Breast epithelium (tissue), 3 donors: ENCODE data around the gene ABLIM2.

Experiments used
- POLR2A ChIP-seq: fragments of 450-650 bp; IDR thresholded peaks from one replicate; pipeline ENCODE4 v1.6.1; 2016; ENCODE audit warnings: antibody characterized with exemption, mild to moderate bottlenecking, moderate library complexity
- TF ChIP-seq, protein P1 (sequence below), 3 donors: fragments of 450-650 bp; IDR thresholded peaks; one replicate each; pipeline ENCODE4 v1.5.1; 2016 to 2017; ENCODE audit warnings: antibody characterized with exemption in 3 of 3, mild to moderate bottlenecking in 3 of 3, moderate library complexity in 3 of 3

DNA sequence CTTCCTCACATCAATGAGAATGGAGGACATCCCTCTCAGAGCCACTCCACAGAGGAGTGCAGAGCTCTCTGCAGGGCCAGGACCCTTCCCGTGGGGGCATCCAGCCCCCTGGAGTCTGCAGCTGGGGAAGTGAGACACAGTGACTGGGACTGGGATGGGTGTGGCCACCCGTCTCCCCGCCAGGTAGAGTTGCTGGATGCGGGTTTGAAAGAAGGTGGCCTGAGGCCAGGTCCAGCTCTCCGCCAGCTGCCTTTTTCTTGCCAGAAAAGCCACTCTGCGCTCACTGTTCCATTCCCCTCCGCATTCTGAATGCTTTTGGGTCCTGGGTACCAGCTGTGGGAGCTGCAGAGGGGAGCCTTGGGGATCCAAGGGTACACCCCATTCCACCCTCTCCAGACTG is 82.6 kb downstream of the ABLIM2 start:
- TF ChIP-seq POLR2A, result no peak
- TF ChIP-seq, protein P1, sequence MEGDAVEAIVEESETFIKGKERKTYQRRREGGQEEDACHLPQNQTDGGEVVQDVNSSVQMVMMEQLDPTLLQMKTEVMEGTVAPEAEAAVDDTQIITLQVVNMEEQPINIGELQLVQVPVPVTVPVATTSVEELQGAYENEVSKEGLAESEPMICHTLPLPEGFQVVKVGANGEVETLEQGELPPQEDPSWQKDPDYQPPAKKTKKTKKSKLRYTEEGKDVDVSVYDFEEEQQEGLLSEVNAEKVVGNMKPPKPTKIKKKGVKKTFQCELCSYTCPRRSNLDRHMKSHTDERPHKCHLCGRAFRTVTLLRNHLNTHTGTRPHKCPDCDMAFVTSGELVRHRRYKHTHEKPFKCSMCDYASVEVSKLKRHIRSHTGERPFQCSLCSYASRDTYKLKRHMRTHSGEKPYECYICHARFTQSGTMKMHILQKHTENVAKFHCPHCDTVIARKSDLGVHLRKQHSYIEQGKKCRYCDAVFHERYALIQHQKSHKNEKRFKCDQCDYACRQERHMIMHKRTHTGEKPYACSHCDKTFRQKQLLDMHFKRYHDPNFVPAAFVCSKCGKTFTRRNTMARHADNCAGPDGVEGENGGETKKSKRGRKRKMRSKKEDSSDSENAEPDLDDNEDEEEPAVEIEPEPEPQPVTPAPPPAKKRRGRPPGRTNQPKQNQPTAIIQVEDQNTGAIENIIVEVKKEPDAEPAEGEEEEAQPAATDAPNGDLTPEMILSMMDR (IDR thresholded peaks at IDR 0.05), result no peak
